Stimulated activated CD8-positive, alpha-beta memory T cell treated with anti-CD3 and anti-CD28 coated beads, Interleukin-12 subunit alpha, Interleukin-12 subunit beta, amount 100 ng/mL, for 24 hours (primary cell): Measurements from ENCODE around the gene LCE1F.

ENCODE experiments used
- DNase-seq: peaks from one replicate; pipeline ENCODE4 v3.0.0-alpha.2; 2020; ENCODE audit errors: extremely low read depth

Gene LCE1F, protein sequence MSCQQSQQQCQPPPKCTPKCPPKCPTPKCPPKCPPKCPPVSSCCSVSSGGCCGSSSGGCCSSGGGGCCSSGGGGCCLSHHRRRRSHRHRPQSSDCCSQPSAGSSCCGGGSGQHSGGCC

DNA sequence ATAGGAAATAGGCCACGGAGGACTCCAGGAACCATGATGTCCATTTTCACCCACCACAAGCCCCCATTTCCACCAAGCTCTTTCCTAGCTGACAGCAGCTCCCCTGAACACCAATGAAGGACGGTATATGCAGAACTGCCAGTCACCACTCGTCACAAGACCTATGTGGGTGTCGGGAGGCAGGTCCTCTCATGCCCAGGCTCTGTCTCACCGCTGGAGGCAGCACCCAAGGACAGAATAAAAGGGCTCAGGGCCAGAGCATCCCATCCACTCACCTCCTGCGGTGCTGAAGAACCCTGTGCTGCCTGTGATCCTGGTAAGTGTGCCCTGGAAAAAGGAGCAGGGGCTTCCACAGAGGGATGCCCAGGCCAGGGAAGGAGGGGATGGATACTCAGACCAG, at the start of gene LCE1F:
Gene LCE1F (plus strand): TSS at position 266 of the 400 bp plus-strand sequence. CDS start 1,232 bp downstream, outside the sequence.
- no peak for DNase-seq

DNA sequence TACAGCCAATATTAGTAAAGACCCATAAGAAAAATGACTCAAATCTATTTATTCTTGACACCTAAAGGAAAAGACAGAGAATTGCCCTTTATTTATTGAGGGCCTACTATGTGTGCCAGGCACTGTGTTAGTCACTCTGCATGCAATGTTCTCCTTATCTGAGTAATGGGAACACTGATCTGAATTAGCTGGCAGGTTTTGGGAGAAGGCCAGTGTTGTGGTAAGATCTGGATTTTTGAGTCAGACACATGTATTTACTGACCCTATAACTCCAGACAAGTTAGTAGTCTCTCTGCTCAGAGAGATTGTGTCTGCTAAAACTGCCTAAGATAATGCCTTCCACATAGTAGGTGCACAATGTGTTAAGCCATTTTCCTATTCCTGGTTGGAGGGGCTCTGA, 49.7 kb upstream of the LCE1F start:
- no peak for DNase-seq

DNA sequence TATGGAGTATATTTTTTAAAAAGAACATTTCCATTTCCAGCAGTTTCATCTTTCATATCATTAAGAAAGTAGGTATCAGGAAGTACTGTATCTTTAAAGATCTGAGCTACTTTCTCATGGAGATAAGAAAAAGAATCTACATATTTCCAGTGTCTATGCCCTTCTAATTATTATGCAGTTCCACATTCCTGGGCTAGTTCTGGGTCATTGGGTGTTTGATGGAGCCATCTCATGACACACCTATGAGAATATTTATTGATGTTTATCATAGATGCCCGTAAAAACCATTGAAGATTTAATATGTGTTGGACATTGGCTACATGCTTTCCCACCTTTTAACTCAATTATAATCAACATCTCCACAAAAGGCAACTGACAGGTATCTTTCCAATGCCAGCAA, 46.0 kb upstream of the LCE1F start:
- no peak for DNase-seq

DNA sequence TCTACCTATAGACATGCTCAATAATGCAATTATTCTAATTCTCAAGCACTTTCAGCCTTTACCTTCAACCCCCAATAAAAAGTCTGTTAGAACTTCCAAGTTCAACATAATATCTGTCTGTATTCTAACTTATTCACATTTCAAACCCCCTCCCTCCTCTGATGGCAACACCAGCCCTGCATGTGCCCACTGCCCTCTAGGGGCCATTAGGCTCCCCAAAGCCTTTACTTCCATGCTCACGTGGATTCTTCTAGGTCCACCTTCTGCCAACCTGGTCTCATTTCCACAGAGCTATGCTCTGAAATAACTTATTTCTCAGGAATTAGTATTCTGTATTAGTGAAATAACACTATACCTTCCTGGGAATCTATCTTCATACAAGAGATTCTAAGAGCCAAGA, 39.3 kb upstream of the LCE1F start:
- DNase-seq = no peak

- no peak for DNase-seq
Measured at GRCh38 chr1:152737997-152738396, 36.9 kb upstream of the LCE1F start.

GRCh38 chr1:152739841-152740240, 35.1 kb upstream of the LCE1F start:
- DNase-seq = no peak

GRCh38 chr1:152741656-152742055, 33.3 kb upstream of the LCE1F start:
- no peak for DNase-seq

DNA sequence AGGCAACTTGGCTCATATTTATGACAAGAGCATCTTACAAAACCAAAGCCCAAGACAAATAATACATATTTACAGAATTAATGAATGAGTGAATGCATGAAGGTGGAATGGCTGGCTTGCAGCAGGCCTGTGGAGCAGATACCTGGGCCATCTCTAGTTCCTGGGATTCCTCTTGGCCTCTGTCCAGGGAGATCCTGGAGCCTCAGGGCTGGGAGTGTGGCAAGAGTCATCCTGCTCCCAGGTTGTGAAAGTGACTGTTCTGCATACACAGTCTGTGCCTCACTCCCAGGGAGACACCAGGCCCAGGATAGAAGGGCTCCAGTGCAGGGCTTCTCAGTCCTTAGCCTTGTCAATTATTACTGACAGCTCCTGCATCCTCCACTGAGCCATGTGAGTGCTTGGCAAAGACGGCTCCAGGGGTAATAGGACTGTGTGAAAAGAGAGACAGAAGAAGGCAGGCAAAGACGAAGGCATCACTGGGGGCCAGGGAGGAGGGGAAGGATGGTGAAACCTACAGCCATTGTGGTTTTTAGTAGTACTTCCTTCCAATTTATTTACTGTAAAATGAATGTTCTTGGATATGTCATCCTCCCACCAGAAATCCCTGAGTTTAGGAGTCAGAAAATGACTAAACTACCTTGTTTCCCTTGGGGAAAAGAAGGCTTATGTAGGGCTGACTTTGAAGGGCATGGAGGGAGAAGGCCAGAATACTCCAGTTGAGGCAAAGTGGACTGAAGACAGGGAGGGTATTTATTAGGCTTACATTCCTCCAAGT, 31.4 kb upstream of the LCE1F start:
- no peak for DNase-seq

DNA sequence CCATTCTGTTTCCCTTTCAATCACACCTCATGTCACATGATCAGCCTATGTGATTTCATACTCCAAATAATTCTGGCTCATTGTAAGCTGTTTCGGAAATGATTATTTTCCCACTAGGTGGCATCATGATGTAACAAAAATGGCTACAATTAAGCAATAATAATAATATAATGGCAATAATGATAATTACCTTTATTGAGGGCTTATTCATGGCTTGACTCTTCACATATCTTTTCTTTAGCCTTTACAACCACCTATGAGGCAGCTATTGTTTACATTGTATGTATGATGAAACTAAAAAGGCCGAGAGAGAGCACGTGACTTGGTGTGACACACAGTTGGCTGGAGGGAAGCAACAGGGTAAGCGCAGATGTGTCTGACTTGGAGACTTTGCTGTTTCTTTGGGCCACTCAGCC, 29.6 kb upstream of the LCE1F start:
- DNase-seq = no peak

- DNase-seq = no peak
Measured at GRCh38 chr1:152745765-152746444, 29.0 kb upstream of the LCE1F start.

DNA sequence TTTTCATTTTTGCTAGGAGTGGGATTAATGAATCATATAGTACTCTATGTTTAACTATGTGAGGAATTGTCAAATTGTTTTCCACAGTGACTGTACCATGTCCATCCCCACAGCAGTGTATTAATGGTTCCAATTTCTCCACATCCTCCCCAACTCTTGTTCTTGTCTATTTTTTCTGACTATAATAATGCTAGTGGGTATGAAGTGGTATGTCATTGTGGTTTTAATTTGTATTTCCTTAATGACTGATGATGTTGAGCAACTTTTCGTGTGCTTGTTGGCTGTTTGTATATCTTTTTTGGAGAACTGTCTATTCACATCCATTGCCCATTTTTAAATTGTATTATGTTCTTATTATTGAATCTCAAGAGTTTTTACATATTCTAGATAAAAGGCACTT, 27.1 kb upstream of the LCE1F start:
- no peak for DNase-seq

DNA sequence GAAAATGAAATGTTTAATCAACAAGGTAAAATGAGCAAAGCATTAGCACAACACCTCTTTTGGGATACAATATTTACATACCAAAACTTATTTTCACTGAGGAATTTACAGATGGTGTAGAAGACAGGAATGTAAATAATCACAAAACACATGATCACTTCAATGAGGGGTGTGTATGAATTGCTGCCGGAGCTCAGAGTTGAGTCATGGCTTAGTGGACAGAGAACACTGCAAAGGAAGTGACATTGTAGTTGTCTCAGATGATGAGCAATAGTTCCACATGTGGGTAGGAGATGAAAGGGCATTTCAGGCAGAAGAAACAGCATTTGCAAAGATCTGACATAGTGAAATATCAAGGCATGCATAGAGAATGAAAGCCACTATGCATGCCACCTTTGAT, 22.7 kb upstream of the LCE1F start:
- DNase-seq = no peak

GRCh38 chr1:152753586-152753985, 21.4 kb upstream of the LCE1F start:
- no peak for DNase-seq

DNA sequence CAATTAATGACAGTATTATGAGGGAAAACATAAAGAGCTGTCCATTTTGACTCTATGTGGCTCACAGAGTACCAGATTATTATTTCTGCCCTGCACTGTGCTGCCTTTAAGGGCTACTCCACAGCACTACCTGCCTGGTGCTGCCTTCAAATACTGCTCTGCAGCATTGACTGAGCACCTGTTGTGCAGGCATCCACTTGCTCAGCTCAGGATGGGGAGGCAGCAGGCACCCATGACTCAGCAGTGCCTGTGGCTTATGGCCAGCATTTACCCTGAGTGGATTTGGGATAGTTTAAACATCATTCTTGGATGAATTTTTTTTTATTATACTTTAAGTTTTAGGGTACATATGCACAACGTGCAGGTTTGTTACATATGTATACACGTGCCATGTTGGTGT, 18.1 kb upstream of the LCE1F start:
- no peak for DNase-seq

DNA sequence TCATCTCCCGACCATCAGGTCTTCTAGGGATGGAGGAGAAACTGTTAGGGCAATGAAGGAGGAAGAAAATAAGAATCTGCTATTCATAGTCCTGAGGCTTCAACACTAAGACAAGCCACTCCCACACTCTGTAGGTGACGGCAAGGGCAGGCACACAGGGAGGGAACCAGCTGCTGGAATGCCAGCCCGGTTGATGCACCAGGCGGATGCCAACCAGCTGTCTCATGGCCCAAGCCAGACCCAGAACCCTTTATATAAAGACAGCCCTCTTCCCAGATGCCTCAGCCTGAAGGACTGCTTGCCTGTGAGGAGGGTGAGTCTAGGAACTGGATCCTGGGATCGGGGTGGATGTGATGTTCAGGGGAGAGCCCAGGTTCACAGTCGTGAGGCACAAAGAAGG, 17.2 kb upstream of the LCE1F start, which contains the start of gene KPRP:
Gene KPRP (plus strand): TSS at position 279 of the 400 bp plus-strand sequence. CDS start 1,564 bp downstream, outside the sequence.
- no peak for DNase-seq

- no peak for DNase-seq
Measured at GRCh38 chr1:152758636-152759035, 16.3 kb upstream of the LCE1F start.

DNA sequence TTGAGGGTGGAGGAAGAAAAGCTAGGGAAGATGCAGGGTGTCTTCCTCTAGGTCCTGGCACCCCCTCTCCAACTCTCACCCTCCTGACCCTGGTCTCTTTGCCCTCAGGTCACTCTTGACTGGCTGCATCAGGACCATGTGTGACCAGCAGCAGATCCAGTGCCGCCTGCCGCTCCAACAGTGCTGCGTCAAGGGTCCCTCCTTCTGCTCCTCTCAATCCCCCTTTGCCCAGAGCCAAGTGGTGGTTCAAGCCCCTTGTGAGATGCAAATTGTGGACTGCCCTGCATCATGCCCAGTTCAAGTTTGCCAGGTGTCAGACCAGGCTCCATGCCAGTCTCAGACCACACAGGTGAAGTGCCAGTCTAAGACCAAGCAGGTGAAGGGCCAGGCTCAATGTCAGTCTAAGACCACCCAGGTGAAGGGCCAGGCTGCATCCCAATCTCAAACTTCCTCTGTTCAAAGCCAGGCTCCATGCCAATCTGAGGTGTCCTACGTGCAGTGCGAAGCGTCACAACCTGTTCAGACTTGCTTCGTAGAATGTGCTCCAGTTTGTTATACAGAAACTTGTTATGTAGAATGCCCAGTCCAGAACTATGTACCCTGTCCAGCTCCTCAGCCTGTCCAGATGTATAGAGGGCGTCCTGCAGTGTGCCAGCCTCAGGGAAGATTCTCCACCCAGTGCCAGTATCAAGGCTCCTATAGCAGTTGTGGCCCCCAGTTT, 15.3 kb upstream of the LCE1F start:
- DNase-seq = no peak

DNA sequence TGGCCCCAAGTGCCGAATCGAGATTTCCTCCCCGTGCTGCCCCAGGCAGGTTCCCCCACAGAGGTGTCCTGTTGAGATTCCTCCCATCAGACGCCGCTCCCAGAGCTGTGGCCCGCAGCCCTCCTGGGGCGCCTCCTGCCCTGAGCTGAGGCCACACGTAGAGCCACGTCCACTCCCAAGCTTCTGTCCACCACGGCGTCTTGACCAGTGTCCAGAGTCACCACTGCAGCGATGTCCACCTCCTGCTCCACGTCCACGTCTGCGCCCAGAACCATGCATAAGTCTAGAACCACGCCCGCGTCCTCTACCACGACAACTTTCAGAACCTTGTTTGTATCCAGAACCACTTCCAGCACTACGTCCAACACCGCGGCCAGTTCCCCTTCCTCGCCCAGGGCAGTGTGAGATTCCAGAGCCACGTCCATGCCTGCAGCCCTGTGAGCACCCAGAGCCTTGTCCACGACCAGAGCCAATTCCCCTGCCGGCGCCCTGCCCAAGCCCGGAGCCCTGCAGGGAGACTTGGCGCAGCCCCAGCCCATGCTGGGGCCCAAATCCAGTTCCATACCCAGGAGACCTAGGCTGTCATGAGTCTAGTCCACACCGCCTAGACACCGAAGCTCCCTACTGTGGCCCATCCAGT, 14.3 kb upstream of the LCE1F start:
- DNase-seq = no peak

DNA sequence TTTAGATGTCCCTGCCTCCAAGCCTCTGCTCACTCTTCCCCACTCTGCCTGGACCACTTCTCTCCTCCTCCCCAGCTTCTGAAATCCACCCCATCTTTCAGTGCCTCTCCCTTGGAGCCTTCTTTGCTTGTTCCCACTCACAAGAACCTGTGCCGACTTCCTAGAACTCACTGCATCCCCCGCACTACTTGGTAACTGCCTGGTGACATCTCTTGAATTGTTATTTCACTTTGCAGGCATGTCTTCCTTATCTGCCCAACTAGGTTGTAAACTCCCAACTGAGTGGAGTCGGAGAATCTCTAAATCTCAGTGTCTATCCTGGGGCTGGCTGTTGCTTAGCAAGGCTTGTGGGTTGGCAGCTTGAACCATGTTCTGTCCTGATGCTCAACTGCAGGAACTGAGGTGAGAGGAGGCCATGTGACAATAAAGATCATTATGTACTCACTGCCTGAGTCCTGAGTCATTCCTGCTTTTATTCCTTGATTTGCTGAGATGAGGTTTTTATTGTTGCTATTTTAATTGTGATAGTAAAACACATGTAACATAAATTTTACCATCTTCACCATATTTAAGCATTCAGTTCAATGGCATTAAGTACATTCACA, 13.2 kb upstream of the LCE1F start:
- DNase-seq = no peak

- no peak for DNase-seq
Measured at GRCh38 chr1:152768847-152769533, 6.0 kb upstream of the LCE1F start.

DNA sequence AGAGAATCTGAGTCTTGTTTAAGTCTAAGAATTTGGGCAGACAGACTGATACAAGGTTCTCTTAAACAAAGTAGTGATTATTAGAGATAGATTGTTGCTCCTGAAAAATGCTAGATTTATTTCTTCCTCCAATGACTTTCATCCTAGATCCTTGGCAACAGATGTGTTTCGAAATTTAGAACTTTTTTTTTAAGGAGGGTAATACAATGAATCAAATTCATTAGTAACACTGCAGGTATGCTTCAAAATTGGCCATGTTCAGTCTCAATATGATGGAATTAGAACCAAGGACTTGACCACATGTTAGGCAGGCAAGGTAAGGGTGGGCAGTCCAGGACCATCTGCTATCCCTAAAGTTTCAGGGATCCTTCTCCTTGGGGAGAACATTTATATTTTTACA, 4.5 kb upstream of the LCE1F start:
- no peak for DNase-seq
